ENCODE results near the gene H1-8.
"Not testable (repeated sequence)": the region's sequence is repeated elsewhere in the genome, so short reads cannot be mapped to it uniquely, and the experiment has no call there.

H1-8 gene

GRCh38 chr3:129543156-129543790, at the start of gene H1-8:
Gene H1-8, plus strand, starts transcription at chr3:129543175. Its CDS starts 44 bp downstream, at chr3:129543219.
- DNase-seq (ENCODE audit: low read depth), result no peak

DNA sequence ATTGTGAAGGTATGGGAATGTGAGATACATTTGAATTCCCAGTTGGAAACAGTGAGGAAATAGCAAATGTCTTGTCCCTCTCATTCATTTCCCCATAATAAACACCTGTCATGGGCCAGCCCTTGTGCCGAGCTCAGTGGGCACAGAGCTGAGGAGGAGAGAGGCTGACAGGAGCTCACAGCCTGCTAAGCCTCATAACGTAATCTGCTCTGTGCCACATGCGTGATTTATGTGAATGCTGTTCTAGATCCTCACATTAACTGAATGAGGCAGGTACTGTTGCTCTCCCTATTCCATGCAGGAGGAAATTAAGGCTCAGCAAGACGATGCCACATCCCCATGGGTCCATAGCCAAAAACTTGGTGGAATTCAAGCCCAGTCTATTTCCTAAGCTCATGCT, 49.8 kb upstream of the H1-8 start:
- no peak for DNase-seq (ENCODE audit: low read depth)

DNA sequence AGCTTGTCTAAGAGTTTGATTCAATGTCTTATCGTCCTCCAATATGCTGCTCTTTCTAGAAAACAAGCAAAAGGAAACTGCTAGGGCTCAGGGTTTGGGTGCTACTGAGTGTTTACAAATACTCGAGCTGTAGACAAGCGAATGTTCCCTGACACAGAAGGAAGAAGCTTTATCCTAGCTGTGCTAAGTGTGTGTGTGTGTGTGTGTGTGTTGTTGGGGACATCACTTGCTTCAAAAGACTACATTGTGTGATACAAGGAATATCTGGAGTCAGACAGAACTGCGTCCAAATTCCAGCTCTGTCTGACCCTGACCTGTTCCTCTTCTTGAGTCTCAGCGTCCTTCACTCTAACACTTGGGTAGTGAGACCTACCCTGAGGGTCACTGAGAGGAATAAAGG, 48.5 kb upstream of the H1-8 start:
- DNase-seq (ENCODE audit: low read depth), result not testable (repeated sequence)

DNA sequence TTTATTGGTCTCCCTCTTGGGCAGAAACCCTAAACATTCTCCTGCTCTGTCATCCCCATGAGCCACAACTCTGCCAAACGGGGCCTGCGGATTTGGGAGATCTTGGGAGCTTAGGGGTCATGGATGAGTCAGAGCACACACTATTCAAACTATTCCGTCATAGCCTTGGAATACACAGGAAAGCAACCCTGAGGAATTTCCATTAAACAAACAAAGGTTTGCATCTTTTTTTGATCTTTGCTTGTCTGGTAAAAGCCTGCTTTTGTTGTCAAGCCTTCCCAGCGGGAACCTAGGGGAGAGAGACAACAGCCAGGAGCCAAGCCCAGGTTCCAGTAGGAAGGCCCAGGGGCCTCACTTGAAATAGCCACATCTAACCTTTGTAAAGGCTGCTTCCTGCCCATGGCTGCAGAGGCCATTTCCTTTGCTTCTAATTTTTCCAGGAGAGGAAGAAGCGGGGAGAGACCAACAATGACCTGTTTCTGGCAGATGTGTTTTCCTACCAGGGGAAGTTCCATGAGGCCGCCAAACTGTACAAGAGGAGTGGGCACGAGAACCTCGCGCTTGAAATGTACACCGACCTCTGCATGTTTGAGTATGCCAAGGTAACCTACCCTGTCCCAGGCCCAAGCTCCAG, 47.9 kb upstream of the H1-8 start:
- DNase-seq (ENCODE audit: low read depth), result not testable (repeated sequence)

- DNase-seq (ENCODE audit: low read depth), result not testable (repeated sequence)
Observed at GRCh38 chr3:129497876-129498275, 45.1 kb upstream of the H1-8 start.

DNA sequence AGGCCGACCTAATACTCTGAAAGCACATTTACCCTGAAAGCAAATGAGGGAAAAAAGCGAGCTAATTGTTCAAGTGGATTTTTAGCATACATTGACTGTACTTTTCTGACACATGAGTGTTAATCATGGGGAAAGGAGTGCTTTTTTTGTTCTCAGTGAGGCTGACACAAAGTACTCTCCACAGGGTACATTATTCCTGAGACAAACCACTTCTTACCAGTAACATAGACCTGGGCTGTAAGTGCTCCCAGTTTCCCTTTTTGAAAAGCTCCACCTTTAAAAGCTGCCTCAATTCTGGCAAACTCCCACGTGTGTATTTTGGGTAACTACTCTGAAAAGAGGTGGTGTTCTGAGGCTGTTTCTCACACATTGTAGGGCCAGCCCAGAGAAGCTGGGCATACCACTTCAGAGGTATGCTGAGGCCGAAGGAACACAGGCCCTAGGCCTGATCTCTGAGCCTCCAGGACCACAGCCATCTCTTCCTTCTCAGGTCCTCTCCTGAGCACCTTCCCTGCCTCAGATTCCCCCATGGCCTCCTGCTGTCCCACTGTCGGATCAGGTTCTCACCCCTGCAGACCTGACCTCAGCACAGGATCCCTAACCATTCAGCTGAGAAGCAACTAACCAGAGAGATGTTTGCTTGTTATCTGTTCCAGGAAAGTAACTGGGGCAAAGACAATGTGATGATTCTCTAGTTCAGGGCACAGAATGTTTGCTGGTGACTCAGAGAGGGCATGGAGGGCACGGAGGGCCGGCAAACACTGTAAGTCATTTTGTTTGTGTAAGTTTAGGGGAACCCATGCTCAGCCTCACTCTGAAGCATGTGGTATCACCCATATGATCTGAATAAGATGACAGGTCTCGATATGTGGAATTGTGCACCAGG, 44.1 kb upstream of the H1-8 start:
- DNase-seq (ENCODE audit: low read depth), result not testable (repeated sequence)

GRCh38 chr3:129499604-129500333, 43.2 kb upstream of the H1-8 start:
- not testable (repeated sequence) for DNase-seq (ENCODE audit: low read depth)

- DNase-seq (ENCODE audit: low read depth), result no peak
Observed at GRCh38 chr3:129500334-129500658, 42.7 kb upstream of the H1-8 start.

- no peak for DNase-seq (ENCODE audit: low read depth)
Observed at GRCh38 chr3:129501630-129502029, 41.3 kb upstream of the H1-8 start.

GRCh38 chr3:129502641-129503408, 40.1 kb upstream of the H1-8 start:
- DNase-seq (ENCODE audit: low read depth), result no peak

DNA sequence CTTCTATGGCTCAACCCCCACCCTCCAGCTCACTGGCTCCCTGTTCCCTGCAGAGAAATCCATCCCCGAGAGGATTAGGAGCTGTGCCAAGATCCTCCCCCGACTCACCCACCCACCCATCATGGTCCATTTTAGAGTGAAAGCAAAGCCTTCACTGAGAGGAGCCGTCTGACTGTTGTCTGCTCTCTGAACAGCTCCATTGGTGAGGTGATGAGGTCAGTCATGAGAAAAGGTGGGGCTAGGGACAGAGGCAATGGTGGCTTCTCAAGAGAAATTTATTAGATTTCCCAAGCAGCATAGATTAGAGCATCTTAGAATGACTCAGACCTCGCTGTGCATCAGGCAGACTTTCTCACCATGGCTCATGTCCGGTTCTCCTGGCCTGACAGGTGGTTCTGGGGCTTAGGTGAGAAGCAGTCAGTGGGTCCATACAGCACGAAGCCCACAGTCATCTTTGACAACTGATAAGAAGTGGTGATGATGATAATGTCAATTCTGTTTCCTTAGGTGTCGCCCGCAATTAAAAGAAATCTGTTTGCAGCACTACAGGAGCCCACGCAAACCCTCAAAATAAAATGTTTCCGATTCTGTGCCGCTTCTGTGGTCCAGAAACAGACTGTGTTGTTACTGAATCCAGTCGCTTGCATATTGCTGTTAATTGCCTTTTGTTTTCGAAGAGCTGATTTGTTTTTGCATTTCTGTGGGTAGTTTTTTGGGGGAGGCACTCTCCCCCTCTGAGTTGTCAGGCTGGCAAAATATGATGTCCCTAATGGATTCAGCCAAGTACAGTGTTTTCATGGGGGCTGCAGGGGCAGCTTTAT, 39.3 kb upstream of the H1-8 start:
- no peak for DNase-seq (ENCODE audit: low read depth)

- DNase-seq (ENCODE audit: low read depth), result no peak
Observed at GRCh38 chr3:129504471-129505100, 38.4 kb upstream of the H1-8 start.

- no peak for DNase-seq (ENCODE audit: low read depth)
Observed at GRCh38 chr3:129505341-129505740, 37.6 kb upstream of the H1-8 start.

DNA sequence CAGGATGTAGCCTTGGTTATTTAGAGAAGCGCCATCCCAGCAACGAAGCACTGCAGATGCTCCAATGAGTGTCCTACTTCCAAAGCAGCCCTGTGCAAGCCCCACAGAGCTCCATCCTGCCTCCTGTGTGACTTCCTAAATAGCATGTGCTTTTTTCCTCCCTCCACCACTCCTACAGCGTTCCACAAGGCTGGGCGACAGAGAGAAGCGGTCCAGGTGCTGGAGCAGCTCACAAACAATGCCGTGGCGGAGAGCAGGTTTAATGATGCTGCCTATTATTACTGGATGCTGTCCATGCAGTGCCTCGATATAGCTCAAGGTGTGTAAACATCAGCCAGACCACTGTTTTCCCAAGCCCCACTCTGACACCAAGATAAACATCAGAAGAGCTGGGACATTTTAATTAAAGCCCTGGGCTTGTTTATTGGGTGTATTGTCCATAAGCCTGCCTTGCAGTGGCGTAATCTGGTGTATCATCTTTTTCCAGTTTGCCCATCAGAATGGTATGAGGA, 36.7 kb upstream of the H1-8 start:
- DNase-seq (ENCODE audit: low read depth), result no peak

DNA sequence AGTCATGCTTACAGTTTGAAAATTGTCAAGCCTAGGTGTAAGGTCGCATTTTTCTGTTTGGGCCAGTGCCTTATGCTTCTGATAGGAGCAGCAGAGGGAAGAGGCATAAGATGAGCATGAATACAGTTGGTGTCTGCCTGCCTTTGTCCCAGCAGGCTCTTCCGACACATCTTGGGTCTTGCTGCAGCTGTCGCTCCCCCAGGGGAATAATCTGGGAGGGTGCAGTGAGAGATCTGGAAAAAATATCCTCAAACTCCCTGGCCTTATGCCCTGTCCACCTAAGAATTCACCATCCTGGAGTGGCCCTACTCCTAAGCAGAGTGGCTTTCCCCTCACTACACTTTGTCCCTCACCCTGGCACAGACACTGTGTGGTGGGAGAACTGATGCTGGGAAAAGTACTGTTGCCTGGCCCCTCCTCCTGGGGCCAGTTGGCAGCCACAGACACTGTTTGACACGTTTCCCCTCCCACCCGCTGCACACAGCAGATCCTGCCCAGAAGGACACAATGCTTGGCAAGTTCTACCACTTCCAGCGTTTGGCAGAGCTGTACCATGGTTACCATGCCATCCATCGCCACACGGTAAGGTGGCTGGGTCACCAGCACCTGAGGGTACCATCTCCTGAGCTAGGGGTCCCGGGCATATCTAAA, 35.7 kb upstream of the H1-8 start:
- DNase-seq (ENCODE audit: low read depth), result no peak

- DNase-seq (ENCODE audit: low read depth), result no peak
Observed at GRCh38 chr3:129512595-129512994, 30.4 kb upstream of the H1-8 start.

DNA sequence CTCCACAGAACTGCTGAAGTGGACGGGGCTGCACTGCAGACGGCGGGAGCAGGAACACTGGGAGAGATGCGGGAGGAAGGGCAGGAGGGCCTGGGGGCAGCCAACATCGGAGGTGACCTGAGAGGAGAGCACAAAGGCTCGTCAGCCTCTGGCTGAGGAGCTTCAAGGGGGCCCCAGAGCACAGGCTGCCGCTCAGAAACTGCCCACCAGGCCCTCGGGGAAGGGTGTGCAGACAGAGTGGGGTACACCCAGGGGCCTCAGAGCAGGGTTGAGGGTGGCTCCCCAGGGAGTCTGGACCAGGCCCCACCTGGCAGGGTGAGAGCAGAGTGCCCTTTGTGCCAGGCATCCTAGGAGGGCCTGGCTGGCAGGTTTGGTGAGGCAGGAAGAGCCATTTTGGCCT, 29.3 kb upstream of the H1-8 start:
- DNase-seq (ENCODE audit: low read depth), result no peak

GRCh38 chr3:129514110-129514509, 28.9 kb upstream of the H1-8 start:
- DNase-seq (ENCODE audit: low read depth), result no peak

DNA sequence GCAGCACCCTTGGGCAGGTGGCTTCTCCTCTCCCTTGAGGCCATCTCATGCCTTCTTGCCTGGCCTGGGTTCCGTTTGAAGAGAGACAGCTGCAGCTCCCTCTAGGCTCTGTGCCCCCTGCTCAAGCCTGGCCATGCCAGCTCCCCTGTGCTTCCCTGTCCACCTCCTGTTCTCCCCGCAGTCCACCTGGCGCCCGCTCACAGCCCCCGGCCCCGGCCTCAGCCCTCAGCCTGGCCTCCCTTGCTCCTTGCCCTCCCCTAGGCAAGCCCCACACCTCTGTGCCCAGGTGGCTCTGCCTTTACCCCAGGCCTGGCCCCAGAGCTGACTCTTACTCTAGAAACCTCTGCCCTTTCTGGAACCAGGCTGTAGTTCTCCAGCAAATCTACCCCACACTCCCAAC, 28.4 kb upstream of the H1-8 start:
- DNase-seq (ENCODE audit: low read depth), result no peak
